SHP77 treated with DMSO at 0.1 percent for 48 hours (cell line): ENCODE measurements around the gene SLC46A2.
A peak's percentile ranks its signal among the peaks of the same experiment; 100 is the strongest.

ENCODE experiments used
- DNase-seq: peaks from one replicate; lab custom pipeline; 2025; lab: John Stamatoyannopoulos, UW

The SLC46A2 gene

GRCh38 chr9:112858005-112858404 lies 32.7 kb downstream of the SLC46A2 start:
- no peak for DNase-seq

DNA sequence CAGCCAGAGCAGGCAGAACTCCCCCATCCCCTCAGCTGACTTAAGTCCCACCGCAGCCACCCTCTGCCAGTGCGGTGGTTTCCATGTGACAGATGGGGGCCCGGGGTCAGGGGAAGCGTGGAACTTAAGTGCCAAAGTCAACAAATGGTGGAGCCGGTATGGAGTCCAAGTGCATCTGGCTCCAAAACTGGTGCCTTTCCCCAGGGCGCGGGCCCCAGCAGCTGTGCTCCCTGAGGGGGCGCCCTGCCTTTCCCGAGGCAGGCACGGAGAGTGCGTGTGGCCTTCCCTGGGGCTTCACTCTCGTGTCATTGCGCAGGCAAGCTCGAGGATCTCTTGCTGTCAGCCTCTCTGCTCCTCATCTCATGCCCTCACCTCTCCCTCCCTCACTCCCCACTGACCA lies 33.8 kb downstream of the SLC46A2 start:
- no peak for DNase-seq

- DNase-seq = no peak
Observed at GRCh38 chr9:112856200-112856599, 34.5 kb downstream of the SLC46A2 start.

GRCh38 chr9:112854657-112855056 lies 36.0 kb downstream of the SLC46A2 start:
- DNase-seq = no peak

GRCh38 chr9:112853882-112854585 lies 36.6 kb downstream of the SLC46A2 start:
- DNase-seq = no peak

DNA sequence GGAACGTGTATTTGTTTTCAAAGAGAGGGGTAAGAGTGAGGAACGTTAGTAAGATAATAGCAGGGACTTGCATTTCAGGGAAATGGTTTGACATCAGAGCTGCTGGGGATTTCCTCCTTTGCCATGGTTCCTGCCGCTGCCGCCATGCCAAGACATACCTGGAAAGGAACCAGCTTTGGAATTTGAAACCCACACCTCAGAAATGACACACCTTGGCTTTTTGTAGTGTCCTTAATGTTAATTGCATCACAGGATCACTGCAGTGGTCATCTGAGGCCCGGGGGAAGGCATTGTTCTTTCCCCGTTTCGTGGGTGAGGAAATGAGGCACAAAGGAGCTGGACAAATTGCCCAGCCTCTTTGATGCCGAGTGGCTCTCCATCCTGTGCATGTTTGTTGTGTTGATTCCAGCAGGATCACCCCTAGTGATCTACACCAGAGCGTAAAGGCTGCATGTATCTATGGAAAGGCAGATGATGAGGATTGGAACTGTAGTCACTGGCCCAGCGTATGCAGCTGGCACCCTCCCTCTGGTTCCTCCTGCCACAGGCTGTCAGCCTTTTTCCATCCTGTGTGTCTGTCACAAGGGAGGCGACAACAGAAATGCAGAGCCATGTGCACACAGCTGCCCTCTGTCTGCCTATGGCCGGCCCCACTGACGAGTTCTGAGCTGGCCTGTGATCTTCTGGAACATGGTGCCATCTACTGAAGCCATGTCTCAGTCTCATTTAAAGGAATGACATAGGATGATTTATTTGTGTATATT lies 37.8 kb downstream of the SLC46A2 start:
- DNase-seq = no peak

DNA sequence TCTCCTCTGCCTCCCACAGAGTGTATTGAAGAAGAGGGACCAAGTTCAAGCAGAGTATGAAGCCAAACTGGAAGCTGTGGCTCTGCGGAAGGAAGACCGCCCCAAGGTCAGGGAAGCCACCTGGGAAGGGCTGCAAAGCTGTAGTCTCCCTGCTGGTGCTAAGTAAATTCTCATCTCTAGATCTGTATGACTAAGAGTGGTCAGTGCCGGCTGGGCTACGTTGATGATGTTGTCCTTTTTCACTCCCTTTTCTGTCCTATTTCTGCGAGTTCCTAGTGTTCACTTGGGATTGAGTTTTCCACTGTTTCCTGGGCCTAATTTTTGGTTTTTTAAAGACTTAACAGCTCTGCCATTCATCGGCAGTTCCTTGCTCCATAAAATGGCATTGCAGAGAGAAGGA lies 39.8 kb downstream of the SLC46A2 start:
- DNase-seq = no peak

- no peak for DNase-seq
Observed at GRCh38 chr9:112849363-112849922, 41.2 kb downstream of the SLC46A2 start.

GRCh38 chr9:112848316-112849151 lies 42.1 kb downstream of the SLC46A2 start:
- DNase-seq = no peak

DNA sequence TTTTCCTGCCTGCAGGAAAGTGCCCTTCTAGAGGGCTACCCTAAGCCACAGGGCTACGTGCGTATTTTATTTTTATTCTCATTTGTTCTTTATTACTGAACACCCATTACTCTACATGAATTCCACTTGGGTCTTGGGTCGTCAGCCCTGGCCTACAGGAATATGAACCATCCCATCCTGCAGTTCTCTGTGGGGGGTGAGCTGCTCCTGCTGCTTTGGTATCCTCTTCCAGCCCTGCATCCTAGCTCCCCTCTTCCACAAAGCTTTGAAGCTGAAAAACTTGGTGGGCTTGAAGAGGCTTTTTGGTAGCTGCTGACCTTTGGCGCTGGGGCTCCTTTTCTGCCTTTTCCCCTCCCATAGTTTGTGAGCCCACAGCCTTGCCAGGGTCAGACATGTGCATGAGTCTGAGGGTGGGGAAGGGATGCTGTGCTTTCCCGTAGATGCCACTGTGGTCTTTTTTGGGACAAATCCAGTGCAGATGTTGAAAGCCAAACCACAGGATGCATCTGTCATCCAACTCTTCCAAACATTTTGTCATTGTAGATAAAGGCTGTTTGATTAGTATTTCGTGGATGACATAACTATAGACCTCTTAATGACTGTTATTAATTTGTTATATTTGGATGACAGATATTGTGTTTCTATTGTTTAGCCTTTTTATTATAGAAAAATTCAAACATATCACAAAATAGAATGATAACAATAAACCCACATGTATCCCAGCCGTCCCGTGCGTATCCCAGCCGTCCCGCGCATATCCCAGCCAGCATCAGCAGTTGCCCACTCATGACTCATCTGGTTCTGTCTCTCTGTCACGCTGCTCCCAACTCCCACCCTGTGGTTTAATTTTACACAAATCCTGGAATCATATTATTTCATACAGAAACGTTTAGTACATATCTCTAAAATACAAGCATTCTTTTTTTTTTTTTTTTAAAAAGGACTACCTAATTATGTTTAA lies 43.9 kb downstream of the SLC46A2 start:
- no peak for DNase-seq

- peak; percentile 45 for DNase-seq
Observed at GRCh38 chr9:112844771-112845542, 45.7 kb downstream of the SLC46A2 start.

DNA sequence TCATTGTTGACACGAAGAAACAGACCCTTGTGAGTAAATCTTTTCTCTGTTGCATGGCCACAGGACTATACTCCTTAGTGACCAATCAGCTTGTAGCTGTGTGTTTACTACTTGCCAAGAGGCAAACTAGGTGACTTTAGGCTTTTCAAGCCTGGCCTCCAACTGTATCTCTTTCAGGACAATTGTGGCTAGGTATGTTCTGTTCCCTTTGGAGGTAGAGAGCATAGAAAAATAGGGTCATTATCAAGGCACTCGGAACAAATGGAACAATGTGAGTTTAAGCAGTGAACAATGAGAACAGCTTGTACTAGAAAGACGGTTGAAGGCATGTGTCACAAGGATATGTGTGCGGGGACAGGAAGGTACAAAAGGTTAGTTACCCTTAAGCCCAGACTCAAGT lies 48.1 kb downstream of the SLC46A2 start:
- DNase-seq = no peak

DNA sequence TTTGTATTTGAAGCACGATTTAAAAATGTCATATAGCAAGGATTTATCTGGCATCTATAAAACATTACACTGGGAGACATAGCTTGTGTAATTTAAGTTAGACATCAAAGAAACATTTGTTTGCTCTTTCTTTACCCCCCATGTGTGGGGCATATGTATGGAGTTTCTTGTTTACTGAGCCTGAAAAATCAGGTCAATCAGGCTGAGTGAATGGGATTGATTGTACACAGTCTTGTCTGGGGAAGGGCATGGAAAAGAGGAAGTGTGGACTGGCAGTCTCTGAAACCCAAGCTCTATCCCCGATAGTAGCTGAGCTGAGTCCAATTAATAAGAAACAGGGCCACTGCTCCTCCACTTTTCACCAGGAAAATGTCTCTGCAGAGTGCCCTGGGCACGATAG lies 49.4 kb downstream of the SLC46A2 start:
- DNase-seq = no peak

GRCh38 chr9:112839331-112839730 lies 51.3 kb downstream of the SLC46A2 start:
- DNase-seq = no peak

DNA sequence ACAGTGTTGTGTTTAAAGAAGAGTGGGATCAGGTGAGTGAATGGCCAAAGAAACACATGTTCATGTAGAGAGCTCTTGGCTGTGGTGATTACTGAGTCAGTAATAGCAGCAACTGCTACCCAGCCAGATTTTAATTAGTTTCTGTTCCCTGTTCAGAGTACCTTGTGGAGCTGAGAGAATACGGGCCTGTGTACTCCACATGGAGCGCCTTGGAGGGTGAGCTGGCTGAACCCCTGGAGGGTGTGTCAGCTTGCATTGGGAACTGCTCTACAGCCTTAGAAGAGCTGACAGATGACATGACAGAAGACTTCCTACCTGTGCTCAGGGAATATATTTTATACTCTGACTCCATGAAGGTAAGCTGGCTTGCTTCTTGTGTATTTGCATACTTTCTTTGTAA lies 52.3 kb downstream of the SLC46A2 start:
- DNase-seq = no peak

- no peak for DNase-seq
Observed at GRCh38 chr9:112836394-112836793, 54.3 kb downstream of the SLC46A2 start.

DNA sequence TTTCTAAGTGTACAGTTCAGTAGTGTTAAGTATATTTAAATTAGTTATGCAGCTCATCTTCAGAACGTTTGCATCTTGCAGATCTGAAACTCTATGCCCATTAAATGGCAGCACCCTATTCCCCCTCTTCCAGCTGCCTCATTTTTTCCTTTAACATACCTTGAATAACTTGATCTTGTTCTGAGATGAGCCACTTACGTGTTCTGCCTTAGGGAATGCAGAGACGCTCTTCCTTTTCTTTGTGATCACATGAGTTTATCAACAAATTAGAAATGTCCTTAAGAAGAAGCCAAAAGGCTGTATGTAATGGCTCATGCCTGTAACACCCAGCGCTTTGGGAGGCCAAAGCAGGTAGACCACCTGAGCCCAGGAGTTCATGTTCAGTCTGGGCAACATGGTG lies 57.6 kb downstream of the SLC46A2 start:
- DNase-seq = no peak

GRCh38 chr9:112831969-112832368 lies 58.7 kb downstream of the SLC46A2 start:
- no peak for DNase-seq

GRCh38 chr9:112831281-112831851 lies 59.3 kb downstream of the SLC46A2 start:
- no peak for DNase-seq
